H7 (cell line): ENCODE measurements around the gene SF3B6. TPM values are rescaled to one million over a fixed set of nuclear protein-coding genes. Genes with fewer than 3 reads are reported as not detected.
A peak's percentile ranks its signal among the peaks of the same experiment; 100 is the strongest.
"Not testable (repeated sequence)": the region's sequence is repeated elsewhere in the genome, so short reads cannot be mapped to it uniquely, and the experiment has no call there.

Source experiments
- DNase-seq: peaks from one replicate; pipeline ENCODE4 v3.0.0; 2012
- H3K27me3 ChIP-seq: 2 replicates; pipeline ENCODE4 v1.6.0; 2011; ENCODE audit warnings: mild to moderate bottlenecking, low read length; ENCODE audit not compliant: control insufficient read depth, insufficient read depth
- H3K36me3 ChIP-seq: replicated peaks from 2 replicates; pipeline ENCODE4 v1.5.1; 2011; ENCODE audit warnings: low read length; ENCODE audit not compliant: control insufficient read depth, insufficient read depth
- H3K4me3 ChIP-seq: 2 replicates; pipeline ENCODE4 v1.5.1; 2011; ENCODE audit warnings: low read depth, mild to moderate bottlenecking, control low read depth, low read length, moderate library complexity; ENCODE audit not compliant: insufficient read depth
- total RNA-seq: library from RNA; depleted of rRNA; stranded (reverse); fragments of >200 nt; shearing (Covaris generic); gene quantifications from 2 replicates; pipeline ENCODE4 v1.2.3, GENCODE V29; 2014

Gene SF3B6
- total RNA-seq, 1 experiment from 2014 or later: 125 TPM

GRCh38 chr2:24105816-24106215 lies 29.7 kb upstream of the SF3B6 start:
- no peak overlapping the region for H3K4me3 ChIP-seq
- no peaks in the 10 kb centered on the region for H3K27me3 ChIP-seq
- H3K36me3 ChIP-seq: no peaks in the 10 kb centered on the region
- DNase-seq: no peak

- no peak for DNase-seq
- Histone ChIP-seq H3K36me3 (no peaks in the 10 kb centered on the region), H3K27me3 (no peaks in the 10 kb centered on the region), H3K4me3 (no peak overlapping the region)
Measured at GRCh38 chr2:24104906-24105305, 28.8 kb upstream of the SF3B6 start.

GRCh38 chr2:24104110-24104650 lies 28.1 kb upstream of the SF3B6 start:
- Histone ChIP-seq H3K36me3 (no peaks in the 10 kb centered on the region), H3K4me3 (no peak overlapping the region), H3K27me3 (no peaks in the 10 kb centered on the region)
- DNase-seq: no peak

GRCh38 chr2:24102677-24103076 lies 26.6 kb upstream of the SF3B6 start:
- H3K4me3 ChIP-seq: no peak overlapping the region
- H3K27me3 ChIP-seq: no peaks in the 10 kb centered on the region
- no peak for DNase-seq
- no peaks in the 10 kb centered on the region for H3K36me3 ChIP-seq

GRCh38 chr2:24101992-24102391 lies 25.9 kb upstream of the SF3B6 start:
- no peak overlapping the region for H3K4me3 ChIP-seq
- DNase-seq: no peak
- no peaks in the 10 kb centered on the region for H3K27me3 ChIP-seq
- no peaks in the 10 kb centered on the region for H3K36me3 ChIP-seq

- H3K27me3 ChIP-seq, DNase-seq, H3K36me3 ChIP-seq, H3K4me3 ChIP-seq: not testable (repeated sequence)
Measured at GRCh38 chr2:24100732-24101131, 24.6 kb upstream of the SF3B6 start.

- H3K4me3 ChIP-seq, H3K27me3 ChIP-seq, H3K36me3 ChIP-seq, DNase-seq: not testable (repeated sequence)
Measured at GRCh38 chr2:24095171-24095677, 19.1 kb upstream of the SF3B6 start.

GRCh38 chr2:24093270-24093669 lies 17.1 kb upstream of the SF3B6 start:
- DNase-seq, H3K4me3 ChIP-seq, H3K27me3 ChIP-seq, H3K36me3 ChIP-seq: not testable (repeated sequence)

GRCh38 chr2:24088821-24089359 lies 12.8 kb upstream of the SF3B6 start:
- no peaks in the 10 kb centered on the region for H3K36me3 ChIP-seq
- no peak overlapping the region for H3K4me3 ChIP-seq
- no peak for DNase-seq
- no peaks in the 10 kb centered on the region for H3K27me3 ChIP-seq

GRCh38 chr2:24087032-24087431 lies 10.9 kb upstream of the SF3B6 start:
- no peak for DNase-seq
- no peaks in the 10 kb centered on the region for H3K27me3 ChIP-seq
- H3K36me3 ChIP-seq: peaks cover 8% of the 10 kb centered on the region
- no peak overlapping the region for H3K4me3 ChIP-seq

GRCh38 chr2:24086241-24086640 lies 10.1 kb upstream of the SF3B6 start:
- Histone ChIP-seq H3K27me3 (no peaks in the 10 kb centered on the region), H3K36me3 (peaks cover 10% of the 10 kb centered on the region), H3K4me3 (no peak overlapping the region)
- DNase-seq: no peak

GRCh38 chr2:24085200-24085489 lies 9.0 kb upstream of the SF3B6 start:
- no peaks in the 10 kb centered on the region for H3K27me3 ChIP-seq
- H3K4me3 ChIP-seq: peak overlapping the region; percentile 75
- no peak for DNase-seq
- H3K36me3 ChIP-seq: peaks cover 14% of the 10 kb centered on the region

- DNase-seq: peak; percentile 96
- H3K4me3 ChIP-seq: peak within 1 kb of the TSS; percentile 75
- H3K27me3 ChIP-seq: no peaks in the 10 kb centered on the region
- peaks cover 15% of the 10 kb centered on the region for H3K36me3 ChIP-seq
Measured at GRCh38 chr2:24084386-24085199, 8.5 kb upstream of the SF3B6 start, which contains the start of gene TP53I3. TSS of gene TP53I3 (minus strand) at chr2:24084834. CDS start at chr2:24084326, 508 bp downstream.

GRCh38 chr2:24083567-24084385 lies 7.7 kb upstream of the SF3B6 start:
- DNase-seq: peak; percentile 90
- Histone ChIP-seq H3K27me3 (no peaks in the 10 kb centered on the region), H3K36me3 (peaks cover 15% of the 10 kb centered on the region), H3K4me3 (peak overlapping the region; percentile 75)
